ENCODE results near the gene SEMA3A.

DNA sequence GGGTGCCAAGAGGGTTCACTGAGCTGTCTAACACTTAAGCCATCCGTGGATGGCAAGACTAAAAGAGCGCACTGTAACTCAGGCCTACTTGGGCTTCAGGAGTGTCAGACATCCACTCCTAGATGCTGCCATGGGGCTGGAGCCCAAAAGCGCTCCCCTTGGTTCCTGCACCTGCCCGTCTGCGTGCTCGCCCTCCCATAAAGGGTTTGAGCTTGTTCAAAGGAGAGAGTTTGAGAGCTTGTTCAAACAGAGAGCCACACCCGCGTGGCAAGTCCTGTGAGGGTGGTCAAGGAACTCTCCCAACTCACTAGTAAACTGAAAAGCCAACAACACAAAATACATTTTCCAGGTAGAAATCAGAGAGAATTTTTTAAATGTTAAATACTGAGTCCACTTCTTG lies 256.7 kb downstream of the SEMA3A start:
- TF ChIP-seq, protein P1, sequence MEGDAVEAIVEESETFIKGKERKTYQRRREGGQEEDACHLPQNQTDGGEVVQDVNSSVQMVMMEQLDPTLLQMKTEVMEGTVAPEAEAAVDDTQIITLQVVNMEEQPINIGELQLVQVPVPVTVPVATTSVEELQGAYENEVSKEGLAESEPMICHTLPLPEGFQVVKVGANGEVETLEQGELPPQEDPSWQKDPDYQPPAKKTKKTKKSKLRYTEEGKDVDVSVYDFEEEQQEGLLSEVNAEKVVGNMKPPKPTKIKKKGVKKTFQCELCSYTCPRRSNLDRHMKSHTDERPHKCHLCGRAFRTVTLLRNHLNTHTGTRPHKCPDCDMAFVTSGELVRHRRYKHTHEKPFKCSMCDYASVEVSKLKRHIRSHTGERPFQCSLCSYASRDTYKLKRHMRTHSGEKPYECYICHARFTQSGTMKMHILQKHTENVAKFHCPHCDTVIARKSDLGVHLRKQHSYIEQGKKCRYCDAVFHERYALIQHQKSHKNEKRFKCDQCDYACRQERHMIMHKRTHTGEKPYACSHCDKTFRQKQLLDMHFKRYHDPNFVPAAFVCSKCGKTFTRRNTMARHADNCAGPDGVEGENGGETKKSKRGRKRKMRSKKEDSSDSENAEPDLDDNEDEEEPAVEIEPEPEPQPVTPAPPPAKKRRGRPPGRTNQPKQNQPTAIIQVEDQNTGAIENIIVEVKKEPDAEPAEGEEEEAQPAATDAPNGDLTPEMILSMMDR (IDR thresholded peaks at IDR 0.05; ENCODE audit: low read depth, low read length), result no peak
- no peak for TF ChIP-seq EZH2phosphoT487 (IDR thresholded peaks at IDR 0.05; ENCODE audit: low read depth)

Data from OCI-LY3 (cell line).